GM10266 (cell line): ENCODE measurements around the gene ECSCR.

Experiments
- DNase-seq: peaks from one replicate; pipeline ENCODE4 v3.0.0; 2012; ENCODE audit errors: extremely low spot score
- CTCF ChIP-seq: IDR thresholded peaks from 2 replicates; pipeline ENCODE4 v1.5.1; 2012; ENCODE audit warnings: mild to moderate bottlenecking, low read depth; ENCODE audit not compliant: control insufficient read depth, insufficient read depth; ENCODE audit errors: missing control alignments

ECSCR gene

GRCh38 chr5:139468421-139468931, 5.9 kb upstream of the ECSCR start:
- no peak for DNase-seq
- no peak for TF ChIP-seq CTCF

GRCh38 chr5:139461698-139462097, 845 bp downstream of the ECSCR start:
- DNase-seq, result no peak
- TF ChIP-seq CTCF, result no peak

- no peak for TF ChIP-seq CTCF
- DNase-seq, result no peak
Measured at GRCh38 chr5:139461176-139461575, 1.4 kb downstream of the ECSCR start.

- TF ChIP-seq CTCF, result no peak
- DNase-seq, result no peak
Measured at GRCh38 chr5:139460455-139460854, 2.1 kb downstream of the ECSCR start.

GRCh38 chr5:139459451-139459934, 3.0 kb downstream of the ECSCR start:
- peak; percentile 46 for DNase-seq
- no peak for TF ChIP-seq CTCF

- DNase-seq, result peak; percentile 64
- TF ChIP-seq CTCF, result no peak
Measured at GRCh38 chr5:139458580-139459407, 3.7 kb downstream of the ECSCR start.

- DNase-seq, result no peak
- peak; percentile 4 for TF ChIP-seq CTCF
Measured at GRCh38 chr5:139457653-139458306, 4.8 kb downstream of the ECSCR start.
